CD1c-positive myeloid dendritic cell (primary cell): ENCODE measurements around the gene CFAP20.
A peak's percentile ranks its signal among the peaks of the same experiment; 100 is the strongest.

Experiments used
- DNase-seq: peaks from one replicate; pipeline ENCODE4 v3.0.0-alpha.2; 2016; ENCODE audit errors: extremely low spot score

The CFAP20 gene

GRCh38 chr16:58129097-58129936 lies at the start of gene CFAP20:
CFAP20 (minus strand) TSS chr16:58129381; CDS start chr16:58129115, 266 bp downstream.
- DNase-seq, result peak; percentile 99

- no peak for DNase-seq
Measured at GRCh38 chr16:58177353-58177710, 48.2 kb upstream of the CFAP20 start.

GRCh38 chr16:58176608-58177352 lies 47.6 kb upstream of the CFAP20 start:
- no peak for DNase-seq

GRCh38 chr16:58170223-58170622 lies 41.0 kb upstream of the CFAP20 start:
- DNase-seq, result no peak

GRCh38 chr16:58160855-58161254 lies 31.7 kb upstream of the CFAP20 start:
- DNase-seq, result no peak

- DNase-seq, result no peak
Measured at GRCh38 chr16:58158725-58159124, 29.5 kb upstream of the CFAP20 start.

GRCh38 chr16:58157951-58158540 lies 28.9 kb upstream of the CFAP20 start:
- DNase-seq, result no peak

- no peak for DNase-seq
Measured at GRCh38 chr16:58157239-58157638, 28.1 kb upstream of the CFAP20 start.

GRCh38 chr16:58155839-58156238 lies 26.7 kb upstream of the CFAP20 start:
- no peak for DNase-seq

GRCh38 chr16:58154345-58154744 lies 25.2 kb upstream of the CFAP20 start:
- DNase-seq, result no peak

GRCh38 chr16:58152246-58152868 lies 23.2 kb upstream of the CFAP20 start:
- no peak for DNase-seq

- no peak for DNase-seq
Measured at GRCh38 chr16:58148526-58148925, 19.3 kb upstream of the CFAP20 start.

GRCh38 chr16:58148099-58148498 lies 18.9 kb upstream of the CFAP20 start:
- DNase-seq, result no peak

- DNase-seq, result no peak
Measured at GRCh38 chr16:58138852-58139251, 9.7 kb upstream of the CFAP20 start.

- DNase-seq, result no peak
Measured at GRCh38 chr16:58137581-58137980, 8.4 kb upstream of the CFAP20 start.

GRCh38 chr16:58128711-58129096 lies 477 bp downstream of the CFAP20 start:
- no peak for DNase-seq

GRCh38 chr16:58128181-58128631 lies 975 bp downstream of the CFAP20 start:
- DNase-seq, result no peak

GRCh38 chr16:58127634-58128033 lies 1.5 kb downstream of the CFAP20 start:
- DNase-seq, result no peak

GRCh38 chr16:58127033-58127556 lies 2.1 kb downstream of the CFAP20 start:
- DNase-seq, result peak; percentile 58

GRCh38 chr16:58126451-58126961 lies 2.7 kb downstream of the CFAP20 start:
- DNase-seq, result no peak

- peak; percentile 9 for DNase-seq
Measured at GRCh38 chr16:58125781-58126335, 3.3 kb downstream of the CFAP20 start.
